Mesangial cell (primary cell): ENCODE measurements around the gene ALDH1A1. TPM values are rescaled to one million over a fixed set of nuclear protein-coding genes. Genes with fewer than 3 reads are reported as not detected.

ENCODE experiments used
- total RNA-seq: library from RNA; depleted of rRNA; stranded (reverse); fragments of >200 nt; gene quantifications from 2 replicates; pipeline ENCODE4 v1.2.3, GENCODE V29; 2015

The ALDH1A1 gene
- 0.33 and 16.0 TPM in 2 replicates for total RNA-seq

GRCh38 chr9:72952914-72953313 is at the start of gene ALDH1A1:
Gene ALDH1A1, minus strand, starts transcription at chr9:72953053. Its CDS starts 53 bp downstream, at chr9:72953000.

Other genes starting within 250 kb of the ALDH1A1 start
- 209 and 269 TPM in 2 replicates for gene ANXA1, start 198.8 kb upstream of the ALDH1A1 start, total RNA-seq